Heart left ventricle (tissue), 13 donors: Measurements from ENCODE around the gene ARID5A.

Experiments used
- CTCF ChIP-seq, 12 donors: fragments of 200-600 bp; sonication (generic) in 4 of 12; IDR thresholded peaks; one replicate each; pipeline versions ENCODE4 v1.5.0 to v1.8.0; 2018 to 2022; ENCODE audit warnings: antibody characterized with exemption in 12 of 12, mild to moderate bottlenecking in 5 of 12
- POLR2A ChIP-seq, 2 donors: fragments of 450-650 bp; IDR thresholded peaks; one replicate each; pipeline ENCODE4 v1.6.1; 2017; ENCODE audit warnings: antibody characterized with exemption in 2 of 2, mild to moderate bottlenecking in 2 of 2, moderate library complexity in 2 of 2
- donor health status: ischemic (EF 13 %, LVEDD 7.1; RV severe dilation, severe dysfunction).
- donor health status: DM: no; HTN: yes; CAD: no.
- donor health status: DM: no; HTN: no; CAD: no.
- donor health status: ischemic (EF 25% LVEDD 6.9; RV normal size, moderate dysfunction).
- donor health status: ischemic (EF 25% LVEDD 5.7; RV mildly dilated, moderate dysfunction).
- donor health status: ischemic (EF 35%, LVEDD 5.7; RV mildly dilated, moderate dysfunction).
- donor health status: nonischemic (EF 11% LVEDD 7.7; RV severe dilation, severe dysfunction).
- donor health status: DM: yes; HTN: yes; CAD: no.
- donor health status: PGD.
- donor health status: ischemic (EF 29% LVEDD 5.4; RV normal size, mild dysfunction).
- donor health status: nonischemic (EF 23%, LVEDD 6.1; RV moderate dilation, normal function).

GRCh38 chr2:96506016-96506906 lies 30.3 kb upstream of the ARID5A start:
- TF ChIP-seq CTCF (IDR thresholded peaks at IDR 0.05), result no peak
- TF ChIP-seq POLR2A (IDR thresholded peaks at IDR 0.05), result no peak
